ENCODE results near the gene FLRT1. TPM values are rescaled to one million over a fixed set of nuclear protein-coding genes. Genes with fewer than 3 reads are reported as not detected.
A peak's percentile ranks its signal among the peaks of the same experiment; 100 is the strongest.

The FLRT1 gene
- total RNA-seq, 2 donors from 2014 or later = not detected

GRCh38 chr11:64060861-64061444 is 25.2 kb downstream of the FLRT1 start:
- H3K27me3 Mint-ChIP-seq (ENCODE audit: insufficient read depth) = peaks cover 63% of the 10 kb centered on the region
- peak overlapping the region; percentile 50 for H3K4me3 Mint-ChIP-seq
- 4 to 7% methylated on average over 17 to 42 of the region's 42 CpGs for WGBS, 2 experiments (ENCODE audit: insufficient coverage in 1 of 2, insufficient read length in 1 of 2)
- H3K4me3 ChIP-seq (ENCODE audit: low read length) = peak overlapping the region; percentile 74
- peak; percentile 90 for DNase-seq
- peak overlapping the region; percentile 63 for H3K27ac ChIP-seq (ENCODE audit: low read depth, low read length)
- no peaks in the 10 kb centered on the region for H3K36me3 ChIP-seq (ENCODE audit: control insufficient read depth, insufficient read depth, low read length)
- H3K9me3 ChIP-seq (ENCODE audit: control insufficient read depth, low read length) = no peaks in the 10 kb centered on the region
- H3K9ac ChIP-seq (ENCODE audit: extremely low read depth, low read length, poor library complexity, severe bottlenecking) = no peak overlapping the region
- no peak overlapping the region for H3K27ac Mint-ChIP-seq
- peaks cover 39% of the 10 kb centered on the region for H3K27me3 ChIP-seq (ENCODE audit: control insufficient read depth, insufficient read depth, low read length, poor library complexity, severe bottlenecking)
- no peaks in the 10 kb centered on the region for H3K9me3 Mint-ChIP-seq
- no peaks in the 10 kb centered on the region for H3K4me1 ChIP-seq (ENCODE audit: control insufficient read depth, insufficient read depth, low read length)
- peaks cover 6% of the 10 kb centered on the region for H3K4me1 Mint-ChIP-seq
- H3K36me3 Mint-ChIP-seq (ENCODE audit: low read depth) = no peaks in the 10 kb centered on the region
- no peak for TF ChIP-seq CTCF (conservative IDR thresholded peaks at IDR 0.05)

- no peak for TF ChIP-seq CTCF (conservative IDR thresholded peaks at IDR 0.05)
- Histone ChIP-seq H3K9ac (ENCODE audit: extremely low read depth, low read length, poor library complexity, severe bottlenecking) (no peak overlapping the region), H3K9me3 (ENCODE audit: control insufficient read depth, low read length) (no peaks in the 10 kb centered on the region), H3K27me3 (ENCODE audit: control insufficient read depth, insufficient read depth, low read length, poor library complexity, severe bottlenecking) (peaks cover 39% of the 10 kb centered on the region), H3K27ac (ENCODE audit: low read depth, low read length) (no peak overlapping the region), H3K36me3 (ENCODE audit: control insufficient read depth, insufficient read depth, low read length) (no peaks in the 10 kb centered on the region), H3K4me3 (ENCODE audit: low read length) (no peak overlapping the region), H3K4me1 (ENCODE audit: control insufficient read depth, insufficient read depth, low read length) (no peaks in the 10 kb centered on the region)
- H3K4me3 Mint-ChIP-seq = no peak overlapping the region
- no peak for DNase-seq
- H3K36me3 Mint-ChIP-seq (ENCODE audit: low read depth) = no peaks in the 10 kb centered on the region
- peaks cover 6% of the 10 kb centered on the region for H3K4me1 Mint-ChIP-seq
- no peaks in the 10 kb centered on the region for H3K9me3 Mint-ChIP-seq
- WGBS, 2 experiments (ENCODE audit: insufficient coverage in 1 of 2, insufficient read length in 1 of 2) = 84 to 87% methylated on average over 14 to 16 of the region's 16 CpGs
- H3K27ac Mint-ChIP-seq = no peak overlapping the region
- peaks cover 65% of the 10 kb centered on the region for H3K27me3 Mint-ChIP-seq (ENCODE audit: insufficient read depth)
These were observed 26.7 kb downstream of the FLRT1 start for GRCh38 chr11:64062185-64063039.

GRCh38 chr11:64063777-64064176 is 28.0 kb downstream of the FLRT1 start:
- WGBS, 2 experiments (ENCODE audit: insufficient coverage in 1 of 2, insufficient read length in 1 of 2) = 76 to 80% methylated on average over 12 to 13 of the region's 13 CpGs
- no peak overlapping the region for H3K4me3 Mint-ChIP-seq
- peaks cover 56% of the 10 kb centered on the region for H3K27me3 Mint-ChIP-seq (ENCODE audit: insufficient read depth)
- Histone ChIP-seq H3K9ac (ENCODE audit: extremely low read depth, low read length, poor library complexity, severe bottlenecking) (no peak overlapping the region), H3K9me3 (ENCODE audit: control insufficient read depth, low read length) (no peaks in the 10 kb centered on the region), H3K27me3 (ENCODE audit: control insufficient read depth, insufficient read depth, low read length, poor library complexity, severe bottlenecking) (peaks cover 39% of the 10 kb centered on the region), H3K27ac (ENCODE audit: low read depth, low read length) (peak overlapping the region; percentile 25), H3K4me3 (ENCODE audit: low read length) (no peak overlapping the region), H3K4me1 (ENCODE audit: control insufficient read depth, insufficient read depth, low read length) (no peaks in the 10 kb centered on the region), H3K36me3 (ENCODE audit: control insufficient read depth, insufficient read depth, low read length) (no peaks in the 10 kb centered on the region)
- TF ChIP-seq CTCF (conservative IDR thresholded peaks at IDR 0.05) = no peak
- H3K27ac Mint-ChIP-seq = no peak overlapping the region
- peaks cover 7% of the 10 kb centered on the region for H3K4me1 Mint-ChIP-seq
- H3K9me3 Mint-ChIP-seq = no peaks in the 10 kb centered on the region
- no peaks in the 10 kb centered on the region for H3K36me3 Mint-ChIP-seq (ENCODE audit: low read depth)
- no peak for DNase-seq
